SIG-M5 treated with dmso at 0.1 percent for 504 hours (cell line): ENCODE results near the gene TOR1B.

Experiments
- DNase-seq: peaks from one replicate; lab custom pipeline; 2025; ENCODE audit not compliant: unreplicated experiment; lab: John Stamatoyannopoulos, UW

TOR1B gene

GRCh38 chr9:129839324-129840023 lies 36.5 kb downstream of the TOR1B start:
- DNase-seq: no peak

GRCh38 chr9:129840034-129840433 lies 37.0 kb downstream of the TOR1B start:
- no peak for DNase-seq

DNA sequence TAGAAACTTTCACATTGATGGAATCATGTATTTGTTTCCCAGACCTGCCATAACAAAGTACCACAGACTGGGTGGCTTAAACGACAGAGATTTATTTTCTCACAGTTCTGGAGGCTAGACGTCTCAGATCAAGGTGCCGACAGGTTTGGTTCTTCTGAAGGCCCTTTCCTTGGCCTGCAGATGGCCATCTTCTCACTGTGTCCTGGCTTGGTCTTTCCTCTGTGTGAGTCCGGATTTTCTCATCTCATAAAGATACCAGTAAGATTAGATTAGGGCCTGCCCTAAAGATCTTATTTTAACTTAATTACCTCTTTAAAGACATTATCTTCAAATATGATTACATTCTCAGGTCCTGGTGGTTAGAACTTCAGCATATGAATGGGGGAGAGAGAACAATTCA lies 38.1 kb downstream of the TOR1B start:
- DNase-seq: no peak

GRCh38 chr9:129845373-129845772 lies 42.4 kb downstream of the TOR1B start:
- no peak for DNase-seq

DNA sequence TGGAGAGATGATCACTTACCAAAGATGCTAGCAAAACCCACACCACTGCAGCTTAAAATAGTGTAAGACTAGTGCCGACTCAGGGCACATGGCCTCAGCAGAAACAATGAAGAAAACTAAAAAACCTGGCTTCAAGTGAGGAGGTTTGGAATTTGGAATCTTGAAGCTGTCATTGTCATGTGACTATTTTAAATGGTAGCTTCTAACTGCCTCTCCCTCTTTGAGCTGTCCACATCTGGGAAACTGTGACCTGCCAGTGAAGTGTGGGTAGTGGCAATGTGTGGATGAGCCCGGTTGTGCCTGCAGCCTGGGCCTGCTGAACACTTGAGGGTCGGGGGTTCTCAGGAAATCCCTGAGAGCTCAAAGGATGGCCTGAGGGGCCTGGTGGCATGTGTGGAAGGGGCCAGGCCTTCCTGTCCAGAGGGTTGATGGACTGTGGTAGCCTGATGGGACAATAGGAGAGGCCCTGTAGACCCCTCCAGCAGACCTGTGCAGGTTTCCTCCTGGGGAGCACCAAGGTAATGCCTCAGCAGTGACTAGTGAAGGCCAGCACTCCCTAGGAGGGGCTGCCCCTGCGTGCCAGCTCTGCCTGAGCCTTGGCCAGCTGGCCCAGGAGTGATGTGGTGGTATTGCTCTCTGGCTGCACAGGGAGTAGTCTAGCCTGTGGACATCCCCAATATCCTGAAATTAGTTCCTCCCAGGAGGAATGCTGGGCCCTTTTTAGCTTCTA lies 45.9 kb downstream of the TOR1B start:
- DNase-seq: no peak

DNA sequence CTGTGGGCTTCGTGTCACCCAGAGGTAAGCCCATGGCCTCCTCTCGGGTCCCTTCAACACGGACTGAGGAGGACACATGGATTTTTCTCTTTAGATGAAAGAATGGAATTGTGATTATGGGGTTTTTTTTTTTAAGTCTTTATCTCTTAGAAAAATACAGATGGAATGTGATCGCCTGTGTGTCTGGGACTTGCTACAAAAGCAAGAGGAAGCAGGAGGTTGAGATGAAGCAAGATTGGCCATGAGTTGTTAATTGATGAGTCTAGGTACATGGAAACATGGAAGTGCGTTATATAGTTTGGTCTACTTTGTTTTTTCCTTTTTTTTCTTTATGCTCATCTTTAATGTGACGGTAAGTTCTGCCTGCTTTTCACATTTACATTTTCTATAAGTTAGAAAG lies 46.9 kb downstream of the TOR1B start:
- DNase-seq: no peak

DNA sequence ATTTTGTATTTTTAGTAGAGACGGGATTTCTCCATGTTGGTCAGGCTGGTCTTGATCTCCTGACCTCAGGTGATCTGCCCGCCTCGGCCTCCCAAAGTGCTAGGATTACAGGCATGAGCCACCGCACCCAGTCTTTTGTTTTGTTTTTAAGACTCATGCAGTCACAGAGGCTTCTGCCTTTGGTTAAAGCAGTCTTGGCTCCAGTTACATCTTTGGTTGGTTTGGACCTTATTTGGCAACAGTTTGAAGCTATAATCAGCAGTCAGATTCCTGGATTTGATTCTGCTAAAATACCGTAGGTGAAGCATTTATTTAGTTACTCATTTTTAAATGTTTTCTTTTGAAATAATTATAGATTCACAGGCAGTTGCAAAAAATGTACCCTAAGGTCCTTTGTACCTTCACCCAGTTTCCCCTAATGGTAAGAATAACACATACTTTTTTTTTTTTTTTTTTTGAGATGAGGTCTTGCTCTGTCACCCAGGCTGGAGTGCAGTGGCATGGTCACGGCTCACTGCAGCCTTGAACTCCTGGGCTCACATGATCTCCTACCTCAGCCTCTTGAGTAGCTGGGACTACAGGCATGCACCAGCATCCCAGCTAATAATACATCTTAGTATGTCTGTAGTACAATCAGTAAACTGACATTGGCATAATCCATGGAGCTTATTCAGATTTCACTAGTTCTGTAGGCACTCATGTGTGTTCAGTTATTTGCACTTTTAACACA lies 48.0 kb downstream of the TOR1B start:
- DNase-seq: no peak

GRCh38 chr9:129851821-129852220 lies 48.8 kb downstream of the TOR1B start:
- DNase-seq: no peak

- DNase-seq: peak; percentile 2
These were observed 49.6 kb downstream of the TOR1B start for GRCh38 chr9:129852579-129852978.

- DNase-seq: no peak
These were observed 50.6 kb downstream of the TOR1B start for GRCh38 chr9:129853614-129854013.

- no peak for DNase-seq
These were observed 51.7 kb downstream of the TOR1B start for GRCh38 chr9:129854588-129855110.

DNA sequence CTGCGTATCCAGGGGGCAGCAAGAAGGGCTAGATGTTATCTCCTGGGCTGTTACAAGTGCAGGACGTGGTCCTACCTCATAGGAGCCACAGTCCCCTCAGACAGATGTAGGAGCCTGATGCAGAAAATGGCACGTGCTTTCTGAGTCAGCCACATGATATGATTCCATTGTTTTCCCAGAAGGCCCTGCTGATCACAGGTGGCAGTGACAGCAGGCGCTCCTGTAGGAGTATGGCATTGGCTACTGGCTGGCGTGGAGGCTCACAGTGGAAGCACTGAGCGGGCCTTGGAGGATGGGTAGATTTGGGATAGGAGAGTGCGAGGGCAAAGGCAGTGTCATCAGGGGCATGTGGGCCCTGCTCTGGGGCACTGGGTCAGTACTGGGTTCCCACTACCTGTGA lies 54.2 kb downstream of the TOR1B start:
- DNase-seq: no peak

- no peak for DNase-seq
These were observed 55.4 kb downstream of the TOR1B start for GRCh38 chr9:129858167-129858962.
